BLaER1 treated with 17β-estradiol and CSF1 and Interleukin-3, amounts not matched to agents 10 nM and 100 nM (cell line): ENCODE measurements around the gene AKAP6.

Source experiments
- H3K27ac ChIP-seq, 11 experiments: shearing (Covaris generic); formaldehyde crosslinking; 2 replicates each; pipeline ENCODE4 v1.8.1; 2022
- H3K27me3 ChIP-seq, 11 experiments: shearing (Covaris generic); formaldehyde crosslinking; 2 replicates each; pipeline ENCODE4 v1.8.1; 2022
- H3K36me3 ChIP-seq, 11 experiments: shearing (Covaris generic); formaldehyde crosslinking; 2 replicates each; pipeline ENCODE4 v1.8.1; 2022
- H3K4me1 ChIP-seq, 10 experiments: shearing (Covaris generic); formaldehyde crosslinking; 2 replicates each; pipeline ENCODE4 v1.8.1; 2022
- H3K4me2 ChIP-seq, 11 experiments: shearing (Covaris generic); formaldehyde crosslinking; 2 replicates each; pipeline ENCODE4 v1.8.1; 2022
- H3K4me3 ChIP-seq, 10 experiments: shearing (Covaris generic); formaldehyde crosslinking; 2 replicates each; pipeline ENCODE4 v1.8.1; 2022
- H3K9ac ChIP-seq, 11 experiments: shearing (Covaris generic); formaldehyde crosslinking; 2 replicates each; pipeline ENCODE4 v1.8.1; 2022
- H3K9me3 ChIP-seq, 11 experiments: shearing (Covaris generic); formaldehyde crosslinking; replicated peaks in 1 of 11; 2 replicates each; pipeline ENCODE4 v1.8.1; 2022
- H4K20me1 ChIP-seq, 11 experiments: shearing (Covaris generic); formaldehyde crosslinking; 2 replicates each; pipeline ENCODE4 v1.8.1; 2022
- Cebpa-rat ChIP-seq, 11 experiments: shearing (Covaris generic); IDR thresholded peaks; 2 replicates each; pipeline ENCODE4 v1.8.1; 2022

Gene AKAP6

DNA sequence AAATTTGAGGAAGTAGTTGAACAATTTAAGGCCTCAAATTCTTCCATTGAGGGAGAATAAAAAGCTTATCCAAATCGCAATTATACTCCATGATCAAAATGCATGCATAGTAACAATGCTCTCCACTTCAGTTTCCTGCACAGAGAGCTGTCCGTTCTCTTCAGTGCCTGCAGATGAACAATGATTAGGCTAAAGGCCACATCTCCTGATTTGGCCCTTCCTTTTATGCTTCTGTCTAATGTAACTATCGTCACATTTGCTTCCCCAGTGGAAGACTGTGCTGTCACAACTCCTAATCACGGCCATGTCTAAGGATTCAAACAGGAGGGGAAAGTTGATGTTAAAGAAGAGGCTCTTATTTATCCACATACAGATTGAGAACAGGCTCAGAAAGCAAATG lies 496.0 kb downstream of the AKAP6 start:
- H3K4me1 ChIP-seq, result peaks cover 0 to 8% (median 6%) of the 10 kb centered on the region in 10 experiments; a peak in 6 of 20 replicates
- no peaks in the 10 kb centered on the region for H3K36me3 ChIP-seq
- TF ChIP-seq Cebpa-rat (IDR thresholded peaks at IDR 0.05), result no peak
- no peak overlapping the region for H3K9ac ChIP-seq
- no peaks in the 10 kb centered on the region for H3K9me3 ChIP-seq
- no peaks in the 10 kb centered on the region for H3K27me3 ChIP-seq
- no peak overlapping the region for H3K4me2 ChIP-seq
- H3K27ac ChIP-seq, result no peak overlapping the region
- no peak overlapping the region for H3K4me3 ChIP-seq
- no peaks in the 10 kb centered on the region for H4K20me1 ChIP-seq

DNA sequence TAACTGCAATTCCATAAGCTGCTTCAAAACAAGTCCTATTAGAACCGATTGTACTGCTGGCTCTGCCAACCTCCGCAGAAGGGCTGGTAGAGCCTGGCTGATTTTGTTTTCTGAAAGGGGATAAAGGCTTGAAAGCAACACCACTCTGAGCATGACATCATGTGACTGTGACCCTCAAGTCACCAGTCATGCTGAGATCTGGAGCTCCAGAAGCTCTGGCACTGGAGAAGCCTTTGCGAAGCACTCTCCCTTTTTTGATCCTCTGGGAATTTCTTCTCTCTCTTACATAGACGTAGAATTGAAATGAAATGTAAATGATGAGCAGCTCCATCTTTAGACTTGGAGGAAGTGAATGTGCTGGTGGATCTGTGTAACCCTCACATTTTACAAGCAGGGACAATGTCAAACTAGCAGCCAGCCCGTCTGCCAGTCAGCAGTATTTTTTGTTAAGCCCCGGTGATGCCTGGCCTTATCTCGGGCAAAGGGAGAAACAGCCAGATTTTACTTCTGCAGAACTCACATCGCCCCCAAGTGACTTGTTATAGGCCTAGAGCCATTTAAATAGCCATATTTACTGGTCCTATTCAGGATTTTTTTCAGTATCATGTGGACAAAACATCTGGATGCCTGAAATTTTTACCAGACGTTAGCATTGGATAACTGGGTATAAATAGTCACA lies 497.4 kb downstream of the AKAP6 start:
- Histone ChIP-seq H4K20me1 (no peaks in the 10 kb centered on the region), H3K4me3 (no peak overlapping the region), H3K27me3 (no peaks in the 10 kb centered on the region), H3K36me3 (no peaks in the 10 kb centered on the region), H3K9ac (no peak overlapping the region), H3K27ac (no peak overlapping the region), H3K9me3 (no peaks in the 10 kb centered on the region), H3K4me1 (peaks cover 0 to 8% (median 6%) of the 10 kb centered on the region in 10 experiments; a peak in 6 of 20 replicates), H3K4me2 (no peak overlapping the region)
- TF ChIP-seq Cebpa-rat (IDR thresholded peaks at IDR 0.05), result no peak

DNA sequence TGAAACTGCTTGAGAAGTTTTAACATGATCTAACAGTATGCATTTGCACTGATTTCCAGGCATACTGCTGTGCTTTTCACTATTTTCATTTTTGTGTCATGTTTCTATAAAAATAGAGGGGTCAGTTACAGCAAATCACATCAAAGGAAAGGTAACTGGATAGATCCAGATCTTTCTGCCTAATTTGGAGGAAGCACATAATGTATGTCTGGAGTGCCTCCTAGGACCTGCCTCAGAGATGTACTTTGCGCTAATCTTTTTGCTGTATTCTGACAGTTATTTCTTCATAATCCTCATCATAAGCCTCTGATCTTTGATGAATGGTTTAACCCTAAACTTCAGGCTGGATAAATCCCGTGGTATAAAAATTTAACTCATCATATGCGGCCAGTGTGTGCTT lies 498.4 kb downstream of the AKAP6 start:
- no peak overlapping the region for H3K4me3 ChIP-seq
- no peak overlapping the region for H3K9ac ChIP-seq
- TF ChIP-seq Cebpa-rat (IDR thresholded peaks at IDR 0.05), result no peak
- H3K36me3 ChIP-seq, result no peaks in the 10 kb centered on the region
- H4K20me1 ChIP-seq, result no peaks in the 10 kb centered on the region
- H3K27me3 ChIP-seq, result no peaks in the 10 kb centered on the region
- no peak overlapping the region for H3K27ac ChIP-seq
- peaks cover 0 to 8% (median 6%) of the 10 kb centered on the region in 10 experiments; a peak in 6 of 20 replicates for H3K4me1 ChIP-seq
- H3K4me2 ChIP-seq, result no peak overlapping the region
- H3K9me3 ChIP-seq, result no peaks in the 10 kb centered on the region

DNA sequence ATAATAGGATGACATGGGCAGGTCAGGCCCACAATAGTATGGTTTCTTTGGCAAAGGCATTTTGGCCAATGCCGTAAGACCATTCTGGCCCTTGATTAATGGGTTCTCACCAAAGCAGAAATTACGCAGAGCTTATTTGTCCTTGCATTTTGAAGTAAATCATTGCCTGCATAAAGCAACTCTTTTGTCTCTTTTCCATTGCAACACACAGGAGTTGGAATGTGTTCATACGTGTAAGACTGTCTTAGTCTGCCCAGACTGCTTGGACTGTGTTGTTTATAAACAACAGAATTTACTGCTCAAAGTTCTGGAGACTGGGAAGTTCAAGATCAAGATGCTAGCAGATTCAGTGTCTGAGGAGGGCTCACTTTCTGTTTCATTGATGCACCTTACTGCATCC lies 506.8 kb downstream of the AKAP6 start:
- Histone ChIP-seq H3K9me3 (no peaks in the 10 kb centered on the region), H3K4me3 (no peak overlapping the region), H3K27ac (no peak overlapping the region), H3K27me3 (no peaks in the 10 kb centered on the region), H3K4me1 (no peaks in the 10 kb centered on the region), H3K36me3 (no peaks in the 10 kb centered on the region), H3K9ac (no peak overlapping the region), H4K20me1 (no peaks in the 10 kb centered on the region), H3K4me2 (no peak overlapping the region)
- TF ChIP-seq Cebpa-rat (IDR thresholded peaks at IDR 0.05), result no peak

DNA sequence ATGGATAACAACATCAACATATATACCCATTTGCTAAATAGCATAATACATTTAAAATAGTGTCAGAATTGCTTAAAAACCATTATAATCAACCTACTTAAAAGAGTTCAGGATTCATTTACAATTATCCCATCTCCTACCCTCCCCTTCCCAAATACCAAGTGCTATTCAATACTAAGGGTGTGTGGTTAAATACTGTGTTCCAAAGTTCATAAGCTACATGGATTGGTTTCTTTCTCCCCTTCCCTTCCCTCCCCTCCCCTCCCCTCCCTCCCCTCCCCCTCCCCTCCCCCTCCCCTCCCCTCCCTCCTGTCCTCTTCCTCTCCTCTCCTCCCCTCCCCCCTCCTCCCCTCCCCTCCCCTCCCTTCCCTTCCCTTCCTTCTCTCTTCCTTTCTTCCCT lies 512.6 kb downstream of the AKAP6 start:
- H4K20me1 ChIP-seq, result no peaks in the 10 kb centered on the region
- H3K9ac ChIP-seq, result no peak overlapping the region
- no peaks in the 10 kb centered on the region for H3K9me3 ChIP-seq
- no peak overlapping the region for H3K4me3 ChIP-seq
- no peaks in the 10 kb centered on the region for H3K4me1 ChIP-seq
- no peak overlapping the region for H3K4me2 ChIP-seq
- no peak overlapping the region for H3K27ac ChIP-seq
- H3K36me3 ChIP-seq, result no peaks in the 10 kb centered on the region
- no peaks in the 10 kb centered on the region for H3K27me3 ChIP-seq
- TF ChIP-seq Cebpa-rat (IDR thresholded peaks at IDR 0.05), result no peak

DNA sequence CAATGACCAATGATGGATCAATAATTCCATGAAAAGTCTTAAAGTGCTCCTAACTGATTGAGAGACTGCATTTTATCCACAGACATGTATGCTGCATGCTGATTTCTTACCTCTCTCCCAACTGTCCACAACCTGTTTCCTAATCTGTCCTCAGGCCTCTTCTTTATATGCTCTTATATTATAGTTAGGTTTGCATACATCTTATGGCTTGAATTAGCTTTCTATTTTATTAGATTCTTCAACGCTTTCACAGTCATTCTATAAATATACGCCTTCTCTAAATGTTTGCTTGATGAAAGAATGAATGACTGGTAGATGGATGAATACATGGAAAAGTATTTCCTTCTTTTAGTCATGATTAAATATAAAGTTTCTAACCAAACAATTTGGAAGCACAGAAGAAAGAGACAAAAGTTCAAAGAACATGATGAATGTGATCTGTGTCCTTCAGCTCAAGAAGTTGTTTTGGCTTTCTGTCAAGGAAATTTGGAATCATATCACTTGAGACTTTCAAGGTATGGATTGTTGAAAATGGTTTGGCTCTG lies 517.8 kb downstream of the AKAP6 start:
- Histone ChIP-seq H3K36me3 (no peaks in the 10 kb centered on the region), H4K20me1 (no peaks in the 10 kb centered on the region), H3K9me3 (no peaks in the 10 kb centered on the region), H3K4me1 (no peaks in the 10 kb centered on the region), H3K4me2 (no peak overlapping the region), H3K27ac (no peak overlapping the region), H3K27me3 (no peaks in the 10 kb centered on the region), H3K9ac (no peak overlapping the region), H3K4me3 (no peak overlapping the region)
- TF ChIP-seq Cebpa-rat (IDR thresholded peaks at IDR 0.05), result no peak

DNA sequence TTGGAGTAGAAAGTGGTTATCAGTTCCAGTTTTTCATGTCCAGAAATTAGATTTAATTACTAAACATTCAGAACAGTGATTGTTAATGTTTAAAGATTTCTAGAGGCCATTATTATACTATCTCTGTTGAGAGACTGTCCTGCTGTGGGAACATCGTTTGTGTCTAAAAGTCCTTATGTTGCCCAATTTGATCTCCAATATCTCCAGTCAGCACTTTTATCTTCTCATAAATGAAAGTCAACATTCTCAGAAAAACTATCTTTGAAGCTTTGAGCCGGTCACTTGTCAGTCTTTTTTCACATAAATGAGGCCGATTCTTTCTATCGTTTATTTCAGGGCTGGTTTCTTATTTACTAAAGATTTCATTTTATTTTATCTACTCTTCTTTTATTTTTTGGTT lies 518.8 kb downstream of the AKAP6 start:
- Histone ChIP-seq H3K27me3 (no peaks in the 10 kb centered on the region), H3K9me3 (no peaks in the 10 kb centered on the region), H4K20me1 (no peaks in the 10 kb centered on the region), H3K4me3 (no peak overlapping the region), H3K27ac (no peak overlapping the region), H3K36me3 (no peaks in the 10 kb centered on the region), H3K4me2 (no peak overlapping the region), H3K4me1 (no peaks in the 10 kb centered on the region), H3K9ac (no peak overlapping the region)
- TF ChIP-seq Cebpa-rat (IDR thresholded peaks at IDR 0.05), result no peak

DNA sequence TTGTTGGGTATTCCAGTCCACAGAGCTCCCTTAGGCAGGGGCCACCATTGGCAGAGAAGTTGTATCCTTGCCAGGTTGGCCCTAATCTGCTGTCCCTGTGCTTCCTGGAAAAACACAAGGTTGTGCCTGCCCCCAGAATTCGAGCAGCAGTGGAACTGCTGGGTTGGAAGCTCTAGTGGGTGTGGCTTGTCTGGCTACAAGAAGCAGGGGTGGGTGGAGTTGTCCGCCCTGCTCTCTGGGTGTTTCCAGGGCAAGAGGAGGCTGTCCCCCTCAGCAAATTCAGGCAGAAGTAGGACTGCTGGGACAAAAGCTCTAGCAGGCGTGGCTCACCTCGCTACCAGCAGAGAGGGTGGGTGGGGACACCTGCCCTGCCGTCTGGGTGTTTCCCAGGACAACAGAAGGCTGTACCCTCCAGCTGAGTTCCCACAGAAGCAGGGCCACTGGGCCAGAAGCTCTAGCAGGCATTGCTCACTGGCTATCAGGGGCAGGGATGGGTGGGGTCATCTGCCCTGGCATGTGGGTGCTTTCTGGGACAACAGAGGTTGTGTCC lies 536.8 kb downstream of the AKAP6 start:
- Histone ChIP-seq H3K27me3 (no peaks in the 10 kb centered on the region), H4K20me1 (no peaks in the 10 kb centered on the region)

DNA sequence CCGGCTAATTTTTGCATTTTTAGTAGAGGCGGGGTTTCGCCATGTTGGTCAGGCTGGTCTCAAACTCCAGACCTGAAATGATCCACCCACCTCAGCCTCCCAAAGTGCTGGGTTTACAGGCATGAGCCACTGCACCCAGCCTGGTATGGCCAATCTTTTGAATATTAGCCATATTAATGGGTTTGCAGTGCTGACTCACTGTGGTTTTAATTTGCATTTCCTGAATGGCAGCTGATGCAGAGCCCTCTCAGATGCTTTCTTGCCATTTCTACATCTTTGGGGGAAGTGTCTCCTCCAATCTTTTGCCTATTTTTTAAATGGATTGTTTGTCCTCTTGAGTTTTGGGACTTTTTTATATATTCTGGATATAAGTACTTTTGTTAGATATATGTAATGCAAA lies 554.1 kb downstream of the AKAP6 start:
- Histone ChIP-seq H4K20me1 (no peaks in the 10 kb centered on the region), H3K9me3 (peaks cover 0 to 7% (median 3%) of the 10 kb centered on the region in 11 experiments; a peak in 8 of 22 replicates), H3K27me3 (no peaks in the 10 kb centered on the region), H3K27ac (no peak overlapping the region), H3K9ac (no peak overlapping the region), H3K4me3 (no peak overlapping the region), H3K4me2 (peak overlapping the region in 4 of 11 experiments; percentile 12 to 38 (median 24); a peak in 6 of 22 replicates), H3K4me1 (peaks cover 0 to 13% (median 0%) of the 10 kb centered on the region in 10 experiments; a peak in 5 of 20 replicates), H3K36me3 (no peaks in the 10 kb centered on the region)
- no peak for TF ChIP-seq Cebpa-rat (IDR thresholded peaks at IDR 0.05)

More for the DNA sequence above, 536.8 kb downstream of the AKAP6 start:
- no peak overlapping the region for H3K4me2 ChIP-seq
- no peaks in the 10 kb centered on the region for H3K36me3 ChIP-seq
- no peak overlapping the region for H3K4me3 ChIP-seq
- no peak overlapping the region for H3K9ac ChIP-seq
- H3K4me1 ChIP-seq, result no peaks in the 10 kb centered on the region
- H3K9me3 ChIP-seq, result no peaks in the 10 kb centered on the region
- H3K27ac ChIP-seq, result no peak overlapping the region
- no peak for TF ChIP-seq Cebpa-rat (IDR thresholded peaks at IDR 0.05)
